ENCODE data around the gene C16orf92.
A peak's percentile ranks its signal among the peaks of the same experiment; 100 is the strongest.
"Not testable (repeated sequence)": the region's sequence is repeated elsewhere in the genome, so short reads cannot be mapped to it uniquely, and the experiment has no call there.

C16orf92 gene

DNA sequence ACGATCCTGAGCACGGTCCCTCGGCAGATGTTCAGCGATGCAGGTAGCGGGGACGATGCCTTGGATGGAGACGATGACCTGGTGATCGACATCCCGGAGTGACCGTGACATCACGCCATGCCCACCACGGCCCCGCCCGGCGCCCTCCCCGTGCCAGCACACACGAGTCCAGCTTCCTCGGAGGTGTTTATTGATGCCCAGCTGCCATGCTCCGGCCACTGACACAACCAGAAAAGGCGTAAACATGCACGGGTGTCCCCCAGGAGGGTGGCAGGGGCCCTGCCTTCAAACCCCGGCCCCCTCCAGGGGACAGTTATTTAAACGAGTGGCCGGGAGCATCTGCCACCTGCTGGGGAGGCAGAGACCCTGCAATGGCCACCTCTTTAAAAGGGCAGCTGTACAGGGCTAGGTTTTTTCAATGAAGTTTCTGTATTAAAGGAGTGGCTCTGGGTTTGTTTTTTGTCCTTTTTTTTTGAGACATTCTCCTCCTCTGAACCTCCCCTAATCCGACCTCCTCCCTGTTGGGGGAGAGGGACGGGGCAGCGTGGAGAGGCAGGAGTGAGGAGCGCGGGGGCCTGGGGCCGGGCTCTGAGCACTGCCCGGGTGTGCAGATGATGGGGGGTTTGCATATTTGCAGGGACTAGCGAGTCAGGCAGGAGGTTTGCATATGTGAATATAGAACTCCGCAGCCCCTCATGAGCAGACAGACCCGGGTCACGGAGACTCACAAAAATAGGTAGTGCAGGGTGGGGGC, 17.5 kb upstream of the C16orf92 start:
- peak in 1 of 2 experiments; percentile 31 for DNase-seq

DNA sequence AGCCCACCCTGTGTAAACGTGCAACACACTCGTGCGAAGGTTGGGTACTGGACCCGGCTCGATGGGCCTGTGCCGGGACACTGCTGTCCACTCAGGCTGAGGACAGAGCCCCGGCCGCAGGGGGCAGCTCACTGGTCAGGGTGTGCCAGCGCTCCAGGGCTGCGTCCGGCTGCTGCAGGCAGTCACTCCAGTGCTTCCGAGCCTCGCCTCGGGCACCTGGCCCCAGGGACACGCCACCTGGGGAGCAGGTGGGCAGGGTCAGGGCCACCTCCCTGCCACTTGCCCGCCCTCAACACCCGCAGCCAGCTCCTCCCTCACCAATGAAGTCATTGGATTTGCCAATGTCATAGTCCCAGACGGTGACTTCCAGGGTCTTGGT, 16.9 kb upstream of the C16orf92 start:
- DNase-seq: no peak

DNA sequence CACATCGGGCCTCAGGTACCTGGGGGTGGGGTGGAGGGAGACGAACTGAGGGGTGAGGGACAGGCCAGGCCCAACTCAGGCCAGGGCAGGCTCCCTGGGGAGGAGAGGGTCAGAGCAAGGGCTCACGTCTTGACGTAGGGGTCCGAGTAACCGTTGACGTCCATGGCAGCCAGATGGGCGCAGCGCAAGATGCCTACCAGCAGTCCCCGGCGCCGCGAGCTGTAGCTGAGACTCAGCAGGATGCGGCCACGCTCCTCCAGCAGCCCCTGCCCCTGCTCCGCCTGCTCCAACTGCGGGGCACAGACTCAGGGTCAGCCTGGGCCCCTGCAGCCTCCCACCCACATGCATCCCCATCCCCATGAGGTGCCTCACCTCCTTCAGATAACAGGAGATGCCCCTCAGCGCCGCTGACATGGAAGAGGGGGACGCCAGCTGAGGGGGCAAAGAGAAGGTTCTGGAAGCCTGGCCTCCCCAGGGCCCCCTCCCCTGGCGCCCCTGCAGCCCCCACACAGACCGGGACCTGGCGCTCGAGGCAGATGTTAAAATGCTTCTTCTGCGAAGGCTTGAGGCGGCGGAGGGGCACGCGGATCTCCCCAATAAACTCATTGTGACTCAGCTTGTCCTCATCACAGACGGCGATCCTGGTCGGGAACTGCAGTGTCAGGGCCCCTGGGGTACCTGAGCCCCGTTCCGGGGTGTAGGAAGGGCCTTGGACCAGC, 16.2 kb upstream of the C16orf92 start:
- no peak for DNase-seq

DNA sequence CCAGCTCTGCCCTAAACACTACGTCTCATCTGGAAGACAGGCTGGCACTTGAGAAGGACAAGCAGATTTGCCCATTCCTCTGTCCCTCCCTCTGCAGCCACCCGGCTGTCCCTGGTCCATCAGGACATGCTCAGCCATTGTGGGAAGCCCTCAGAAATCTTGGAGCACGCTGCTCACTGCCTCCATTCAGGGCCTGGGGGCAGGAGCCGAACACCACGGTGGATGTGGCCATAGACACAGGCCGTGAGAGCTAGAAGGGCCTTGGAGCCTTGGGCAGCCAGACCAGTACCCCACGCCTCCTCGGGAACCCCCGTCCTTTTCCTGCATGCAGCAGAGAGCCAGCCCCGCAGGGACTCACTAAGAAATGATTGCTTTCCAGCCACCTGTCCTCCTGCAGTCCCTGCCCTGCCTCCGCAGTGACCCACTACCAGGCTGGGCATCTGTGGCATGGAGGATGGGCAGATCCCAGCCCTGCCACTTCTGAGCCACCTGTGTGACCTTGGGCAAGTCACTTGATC, 15.6 kb upstream of the C16orf92 start:
- no peak for DNase-seq

DNA sequence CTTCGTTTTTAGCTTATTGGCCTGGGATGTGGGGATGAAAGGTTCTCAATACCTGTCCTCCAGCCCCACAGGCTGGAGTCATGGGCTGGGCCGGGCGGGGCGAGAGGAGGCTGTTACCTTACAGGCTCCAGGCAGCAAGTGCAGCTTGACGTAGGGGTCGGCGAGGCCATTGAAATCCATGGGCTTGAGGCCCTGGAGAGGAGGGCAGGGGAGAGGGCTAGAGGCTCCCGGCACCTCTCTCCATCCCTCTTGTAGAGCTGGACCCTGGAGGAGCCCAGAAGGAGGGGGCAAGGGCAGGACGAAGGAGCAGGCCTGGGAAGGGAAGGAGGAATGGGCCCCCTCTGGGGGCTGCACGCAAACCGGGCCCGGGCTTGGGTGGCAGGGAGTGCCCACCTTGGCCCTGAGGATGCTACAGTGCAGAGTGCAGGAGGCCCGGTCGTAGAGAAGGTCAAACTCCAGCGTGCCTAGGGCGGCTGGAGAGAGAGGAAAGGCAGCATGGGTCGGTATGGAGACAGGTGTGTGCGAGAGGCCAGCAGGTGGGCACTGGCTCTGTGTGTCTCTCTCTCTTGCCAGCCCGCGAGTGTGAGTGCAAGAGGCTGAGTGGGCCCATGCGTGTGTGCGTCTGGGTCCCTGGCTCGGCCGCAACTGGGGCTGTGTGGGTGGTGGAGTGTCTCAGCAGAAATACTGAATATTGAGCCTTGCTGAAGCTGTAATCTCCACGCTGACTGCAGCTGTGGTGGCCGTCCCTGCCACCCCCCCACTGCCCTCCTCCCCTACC, 13.7 kb upstream of the C16orf92 start:
- no peak for DNase-seq

DNA sequence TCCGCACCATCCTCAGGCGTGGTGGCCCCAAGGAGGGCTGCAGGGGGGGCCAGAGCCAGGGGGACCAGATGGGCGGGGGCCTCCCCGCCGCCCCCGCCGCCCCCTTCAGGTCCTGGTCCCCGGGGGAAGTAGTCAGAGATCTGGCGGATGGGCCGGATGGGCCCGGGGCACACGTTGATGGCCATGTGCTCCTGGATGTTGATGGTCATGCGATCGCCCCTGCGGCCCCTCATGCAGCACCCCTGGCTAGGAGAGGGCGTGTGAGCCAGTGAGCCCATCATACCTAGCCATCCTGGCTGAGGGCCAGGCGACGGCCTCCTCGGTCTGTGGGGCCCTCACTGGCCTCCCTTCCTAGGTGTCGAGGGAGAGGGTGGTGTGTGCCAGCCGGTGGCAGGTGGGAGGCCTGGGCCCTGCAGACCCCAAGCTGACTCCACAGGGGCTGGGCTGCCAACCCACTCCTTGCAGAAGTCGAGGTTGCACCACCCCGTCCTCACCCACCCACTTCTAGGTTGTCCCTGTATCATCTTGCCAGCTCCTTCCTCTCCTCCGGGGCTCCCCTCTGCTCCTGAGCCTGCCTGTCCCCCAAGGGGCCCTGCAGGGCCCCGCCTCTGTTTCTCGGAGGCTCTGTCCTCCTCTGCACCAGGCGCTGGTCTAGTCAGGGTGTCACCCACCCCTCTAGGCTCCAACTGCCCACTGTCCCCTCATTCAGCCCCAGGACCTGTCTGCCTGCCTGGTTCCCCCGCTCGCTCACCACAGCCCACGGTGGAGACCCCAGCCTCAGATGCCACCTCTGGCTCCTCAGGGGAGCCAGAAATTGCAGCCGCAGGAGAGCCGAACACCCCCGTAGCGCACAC, 12.8 kb upstream of the C16orf92 start:
- DNase-seq: no peak

DNA sequence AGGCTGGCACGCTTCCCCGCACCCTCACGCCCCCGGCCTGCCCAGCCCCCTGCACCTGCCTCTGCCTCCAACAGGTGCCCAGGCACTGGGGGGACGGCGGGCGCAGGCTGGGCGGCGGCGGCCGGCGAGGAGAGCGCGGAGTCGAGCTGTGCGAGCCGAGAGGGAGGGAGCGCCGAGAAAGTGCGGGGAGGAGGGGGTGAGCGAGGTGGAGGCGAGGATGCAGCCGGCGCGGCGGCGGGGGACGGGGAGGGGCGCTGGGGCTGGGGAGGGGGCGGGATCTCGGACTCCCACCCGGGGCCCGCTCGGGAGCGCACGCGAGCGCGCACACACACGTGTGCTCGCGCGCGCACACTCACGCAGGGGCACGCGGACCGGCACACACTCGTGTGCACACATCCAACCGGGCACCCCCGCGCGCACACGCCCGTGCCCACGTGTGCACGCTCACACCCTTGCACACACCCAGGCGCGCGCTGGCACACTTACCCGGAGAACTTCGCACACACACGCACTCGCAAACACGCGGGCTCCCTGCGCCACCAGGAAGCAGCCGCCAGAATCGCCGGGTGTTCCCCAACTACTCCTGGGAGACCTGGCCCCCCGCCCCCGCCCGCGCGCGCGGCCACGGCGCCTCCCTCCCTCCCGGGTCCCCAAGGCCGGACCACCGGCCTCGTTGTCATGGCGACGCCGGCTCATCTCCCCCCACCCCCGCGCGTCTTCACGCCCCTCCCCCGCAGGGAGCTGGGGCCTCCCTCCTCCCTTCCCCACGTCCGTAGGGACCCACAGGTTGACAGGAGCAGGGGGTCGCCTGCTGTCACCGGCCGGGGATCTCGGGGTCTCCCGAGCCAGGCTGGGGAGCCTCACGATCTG, 11.9 kb upstream of the C16orf92 start, which contains the start of gene DOC2A:
Gene DOC2A (minus strand): TSS at position 184 of the 870 bp plus-strand sequence. CDS start 805 bp downstream, outside the sequence.
- DNase-seq: no peak

DNA sequence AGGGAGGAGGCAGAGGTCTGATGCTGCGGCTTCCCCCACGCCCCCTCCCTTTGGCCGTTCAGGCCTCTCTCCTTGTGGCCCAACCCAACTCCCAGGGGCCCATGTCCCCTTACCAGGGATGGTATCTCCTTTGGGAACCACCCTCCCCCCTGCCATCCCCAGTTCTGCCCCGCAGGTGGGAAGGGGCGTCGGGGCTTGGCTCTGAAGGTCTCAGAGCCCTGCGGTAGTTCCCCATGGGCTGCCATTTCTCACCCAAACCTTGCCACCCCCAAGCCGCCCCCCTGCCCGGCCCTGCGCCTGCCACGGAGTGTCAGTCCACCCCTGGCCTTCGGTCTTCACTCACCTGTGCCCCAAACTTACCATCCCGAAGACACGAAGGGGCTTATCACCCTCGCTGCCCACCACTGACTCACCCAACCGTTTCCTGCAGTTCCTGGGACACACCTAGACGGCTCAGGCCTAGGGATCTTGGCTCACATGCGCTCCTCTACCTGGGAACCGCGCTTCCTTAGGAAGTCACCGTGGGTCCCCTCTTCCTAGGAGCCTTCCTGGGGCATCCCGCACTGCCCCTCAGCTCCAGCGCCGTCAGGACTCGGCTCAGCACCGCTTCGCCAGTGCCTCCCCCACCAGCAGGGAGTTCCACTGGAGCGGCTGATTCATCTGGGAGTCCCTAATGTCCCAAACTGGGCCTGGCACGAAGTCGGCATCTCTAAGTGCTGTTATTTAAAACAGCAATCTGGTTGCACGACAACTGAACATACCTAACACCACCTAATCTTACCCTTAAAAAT, 11.1 kb upstream of the C16orf92 start:
- DNase-seq: no peak

DNA sequence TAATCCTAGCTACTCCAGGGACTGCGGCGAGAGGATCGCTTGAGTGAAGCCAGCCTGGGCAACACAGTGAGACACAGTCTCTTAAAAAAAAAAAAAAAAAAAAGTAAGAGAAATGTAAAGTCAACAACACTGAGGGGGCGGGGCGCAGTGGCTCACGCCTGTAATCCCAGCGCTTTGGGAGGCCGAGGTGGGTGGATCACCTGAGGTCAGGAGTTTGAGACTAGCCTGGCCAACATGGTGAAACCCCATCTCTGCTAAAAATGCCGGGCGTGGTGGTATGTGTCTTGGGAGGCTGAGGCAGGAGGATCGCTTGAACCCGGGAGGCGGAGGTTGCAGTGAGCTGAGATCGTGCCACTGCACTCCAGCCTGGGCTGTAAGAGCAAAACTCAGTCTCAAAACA, 10.4 kb upstream of the C16orf92 start:
- not testable (repeated sequence) for DNase-seq

DNA sequence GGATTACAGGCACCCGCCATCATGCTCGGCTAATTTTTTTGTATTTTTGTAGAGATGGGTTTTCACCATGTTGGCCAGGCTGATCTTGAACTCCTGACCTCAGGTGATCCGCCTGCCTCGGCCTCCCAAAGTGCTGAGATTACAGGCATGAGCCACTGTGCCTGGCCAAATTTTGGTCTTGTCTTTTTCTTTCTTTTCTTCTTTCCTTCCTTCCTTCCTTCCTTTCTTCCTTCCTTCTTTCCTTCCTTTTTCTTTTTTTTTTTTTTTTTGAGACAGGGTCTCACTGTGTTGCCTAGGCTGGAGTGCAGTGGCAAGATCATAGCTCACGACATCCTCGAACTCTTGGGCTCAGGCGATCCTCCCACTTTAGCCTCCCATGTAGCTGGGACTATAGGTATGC, 7.5 kb upstream of the C16orf92 start:
- not testable (repeated sequence) for DNase-seq

DNA sequence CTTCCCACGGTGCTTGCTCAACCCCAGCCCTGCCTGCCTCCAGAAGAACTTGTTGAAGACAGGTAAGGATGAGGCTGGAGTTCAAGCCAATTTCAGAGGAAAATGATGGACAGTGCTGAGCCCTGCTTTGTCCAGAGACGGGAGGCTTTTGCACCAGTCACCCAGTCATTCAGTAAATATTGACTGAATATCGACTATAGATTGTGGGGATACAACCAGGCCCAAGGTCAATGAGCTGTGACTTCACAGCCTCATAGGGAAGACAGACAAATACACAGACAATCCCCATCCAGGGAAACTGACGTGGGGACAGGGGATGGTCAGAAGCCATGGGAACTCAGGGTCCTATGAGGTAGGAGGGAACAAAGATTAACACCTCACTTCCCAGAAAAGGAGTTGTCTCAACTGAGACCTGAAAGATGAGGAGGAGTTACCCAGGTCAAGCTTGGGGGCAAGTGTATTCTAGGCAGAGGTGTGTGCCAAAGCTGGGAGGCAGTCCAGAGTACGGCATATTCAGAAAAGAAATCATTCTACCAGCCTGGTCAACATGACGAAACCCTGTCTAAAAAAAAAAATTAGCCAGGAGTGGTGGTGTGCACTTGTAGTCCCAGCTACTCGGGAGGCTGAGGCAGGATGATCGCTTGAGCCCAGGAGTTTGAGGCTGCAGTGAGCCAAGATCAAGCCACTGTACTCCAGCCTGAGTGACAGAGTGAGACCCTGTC, 6.3 kb upstream of the C16orf92 start:
- DNase-seq: no peak

DNA sequence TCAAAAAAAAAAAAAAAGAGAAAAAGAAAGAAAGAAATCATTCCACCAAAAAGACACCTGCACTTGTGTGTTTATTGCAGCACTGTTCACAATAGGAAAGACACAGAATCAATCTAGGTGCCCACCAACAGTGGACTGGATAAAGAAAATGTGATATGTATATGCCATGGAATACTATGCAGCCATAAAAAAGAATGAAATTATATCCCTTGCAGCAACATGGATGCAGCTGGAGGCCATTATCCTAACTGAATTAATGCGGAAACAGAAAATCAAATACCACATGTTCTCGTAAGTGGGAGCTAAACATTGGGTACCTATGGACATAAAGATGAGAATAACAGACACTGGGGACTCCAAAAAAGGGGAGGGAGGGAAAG, 5.7 kb upstream of the C16orf92 start:
- DNase-seq: no peak

DNA sequence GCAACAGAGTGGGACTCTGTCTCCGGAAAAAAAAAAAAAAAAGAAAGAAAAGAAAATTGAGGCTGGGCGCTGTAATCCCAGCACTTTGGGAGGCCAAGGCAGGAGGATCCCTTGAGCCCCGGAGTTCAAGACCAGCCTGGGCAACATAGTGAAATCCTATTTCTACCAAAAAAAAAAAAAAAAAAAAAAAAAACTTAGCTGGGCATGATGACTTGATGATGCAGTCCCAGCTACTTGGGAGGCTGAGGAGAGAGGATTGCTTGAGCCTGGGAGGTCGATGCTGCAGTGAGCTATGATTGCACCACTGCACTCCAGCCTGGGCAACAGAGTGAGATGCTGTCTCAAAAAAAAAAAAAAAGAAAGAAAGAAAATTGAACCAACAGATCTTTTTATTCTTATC, 5.1 kb upstream of the C16orf92 start:
- not testable (repeated sequence) for DNase-seq

DNA sequence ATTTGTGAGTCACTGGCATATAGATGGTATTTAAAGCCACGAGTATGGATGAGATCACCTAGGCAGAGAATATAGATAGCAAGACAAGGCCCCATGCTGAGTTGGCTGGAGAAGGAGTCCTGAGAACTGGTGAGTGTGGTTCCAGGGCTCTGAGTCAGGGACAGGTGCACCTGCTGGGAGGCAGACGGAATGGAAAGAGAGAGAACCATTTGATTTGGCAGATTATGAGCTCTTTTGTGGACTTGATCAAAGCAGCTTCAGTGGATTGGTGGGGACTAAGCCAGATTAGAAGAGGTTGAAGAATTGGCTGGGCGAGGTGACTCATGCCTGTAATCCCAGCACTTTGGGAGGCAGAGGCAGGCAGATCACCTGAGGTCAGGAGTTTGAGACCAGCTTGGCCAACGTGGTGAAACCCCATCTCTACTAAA, 4.3 kb upstream of the C16orf92 start:
- no peak for DNase-seq

DNA sequence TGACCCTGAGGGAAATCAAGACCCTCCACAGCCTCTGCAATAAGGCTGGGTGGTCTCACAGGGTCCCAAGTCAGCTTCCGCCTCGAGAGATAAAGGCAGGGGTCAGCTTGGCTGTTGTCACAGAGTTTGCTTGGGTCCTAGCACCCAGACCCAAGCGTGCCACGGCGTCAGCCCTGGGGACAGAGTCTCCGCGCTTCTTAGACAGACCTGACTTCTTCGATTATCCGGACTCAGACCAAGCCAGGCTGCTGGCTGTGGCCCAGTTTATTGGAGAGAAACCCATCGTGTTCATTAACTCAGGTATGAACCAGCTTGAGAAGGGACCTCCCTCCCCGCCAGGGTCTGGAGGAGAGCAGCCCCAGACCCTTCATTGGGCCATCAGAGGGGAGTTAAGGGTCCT, 588 bp downstream of the C16orf92 start:
- DNase-seq: no peak

DNA sequence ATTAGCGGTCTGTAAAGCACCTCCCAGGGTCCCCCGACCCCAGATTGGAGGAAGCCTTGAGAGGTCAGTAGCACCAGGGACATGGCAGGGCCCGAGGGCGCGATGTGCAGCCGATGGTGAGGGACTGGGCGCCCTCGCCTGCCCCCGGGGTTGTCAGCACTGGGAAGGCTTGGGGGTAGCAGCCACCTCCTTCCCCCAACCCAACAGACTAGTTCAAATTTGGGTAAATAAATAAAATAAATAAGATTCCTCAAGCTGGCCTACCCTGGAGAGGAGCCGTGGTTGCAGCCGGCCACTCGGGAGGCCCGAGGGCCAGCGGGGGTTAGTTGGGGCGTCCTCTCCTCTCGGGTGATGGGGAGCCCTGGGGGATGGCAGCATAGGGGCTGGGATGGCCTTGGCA, 1.5 kb downstream of the C16orf92 start:
- DNase-seq: no peak

DNA sequence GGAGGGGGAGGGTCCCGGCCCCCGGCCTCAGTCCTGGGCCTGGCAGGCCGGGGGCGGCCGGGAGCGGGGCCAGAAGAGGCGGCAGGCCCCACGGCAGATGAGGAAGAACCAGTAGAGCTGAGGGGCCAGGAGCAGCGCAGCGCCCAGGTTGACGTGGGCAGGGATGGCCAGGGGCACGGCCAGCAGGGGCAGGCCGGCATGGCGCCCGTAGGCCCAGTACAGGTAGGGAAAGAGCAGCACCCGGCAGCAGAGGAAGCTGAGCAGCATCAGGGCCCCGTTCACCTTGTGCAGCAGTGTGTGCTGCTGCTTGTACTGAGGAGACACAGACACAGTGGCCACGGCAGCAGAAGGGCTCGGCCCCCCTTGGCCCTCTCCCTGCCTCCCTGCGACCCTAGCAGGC, 2.2 kb downstream of the C16orf92 start:
- DNase-seq: no peak

DNA sequence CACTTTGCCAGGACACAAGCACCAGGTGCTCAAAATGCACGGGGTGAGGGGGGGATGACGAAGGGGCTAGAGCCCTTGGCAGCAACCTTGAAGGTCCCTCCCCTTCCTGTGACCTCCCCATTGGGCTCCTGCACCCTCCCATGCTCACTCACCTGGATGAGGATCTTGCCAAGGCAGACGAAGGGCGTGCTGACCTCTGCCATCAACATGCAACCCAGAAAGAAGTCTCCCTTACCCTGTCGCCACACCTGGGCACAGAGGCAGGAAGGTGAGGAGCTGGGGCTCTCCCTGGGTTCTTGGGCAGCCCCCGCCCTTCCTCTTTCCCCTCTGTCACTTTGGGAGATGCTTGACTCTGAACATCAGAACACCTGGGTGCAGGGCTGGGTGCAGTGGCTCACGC, 2.6 kb downstream of the C16orf92 start:
- DNase-seq: no peak

DNA sequence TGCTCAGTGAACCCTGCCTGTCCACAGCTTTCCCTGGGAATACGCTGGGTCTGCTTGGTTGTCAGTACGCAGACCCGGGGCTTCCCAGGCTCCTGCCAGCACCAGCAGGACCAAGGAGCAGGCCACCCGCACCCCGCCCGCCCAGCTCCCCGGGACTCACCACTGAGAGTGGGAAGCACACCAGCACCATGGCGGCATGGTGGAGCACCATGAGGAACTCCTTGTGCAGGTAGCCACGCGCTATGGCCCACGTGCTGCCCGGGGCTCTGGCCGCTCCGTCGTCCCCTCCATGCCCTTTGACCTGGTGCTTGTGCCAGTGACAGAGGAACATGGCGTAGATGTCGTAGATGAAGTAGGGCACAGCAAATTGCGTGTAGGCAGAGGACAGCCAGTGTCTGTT, 3.5 kb downstream of the C16orf92 start:
- DNase-seq: no peak
